Measurements from ENCODE around the gene NECAB2.

The NECAB2 gene
- 0 to 2.0 (median 0) reads per million in 17 experiments for total RNA-seq

DNA sequence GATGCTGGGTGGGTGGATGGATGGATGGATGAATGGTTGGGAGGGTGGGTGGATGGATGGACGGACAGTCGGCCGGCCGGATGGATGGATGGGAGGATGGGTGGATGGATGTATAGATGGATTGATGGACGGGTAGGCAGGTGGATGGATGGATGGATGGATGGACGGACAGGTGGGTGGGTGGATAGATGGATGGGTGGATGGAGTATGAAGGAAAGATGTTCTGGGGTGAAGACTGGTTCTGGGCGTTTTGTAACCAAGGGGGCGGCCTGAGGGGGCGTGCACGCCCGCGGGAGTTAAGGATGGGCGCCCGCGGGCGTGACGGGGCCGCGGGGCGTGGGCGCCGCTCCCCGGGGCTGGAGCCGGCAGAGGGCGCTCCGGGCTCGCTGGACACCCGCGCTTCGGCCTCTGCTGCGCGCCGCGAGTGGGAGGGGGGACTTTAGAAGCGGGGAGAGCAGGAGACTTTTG lies at the start of gene NECAB2:
NECAB2 (plus strand) TSS at position 407 of the 468 bp plus-strand sequence. CDS start 405 bp downstream, outside the sequence.
- DNase-seq, result peak; percentile 50 to 86 (median 66)

DNA sequence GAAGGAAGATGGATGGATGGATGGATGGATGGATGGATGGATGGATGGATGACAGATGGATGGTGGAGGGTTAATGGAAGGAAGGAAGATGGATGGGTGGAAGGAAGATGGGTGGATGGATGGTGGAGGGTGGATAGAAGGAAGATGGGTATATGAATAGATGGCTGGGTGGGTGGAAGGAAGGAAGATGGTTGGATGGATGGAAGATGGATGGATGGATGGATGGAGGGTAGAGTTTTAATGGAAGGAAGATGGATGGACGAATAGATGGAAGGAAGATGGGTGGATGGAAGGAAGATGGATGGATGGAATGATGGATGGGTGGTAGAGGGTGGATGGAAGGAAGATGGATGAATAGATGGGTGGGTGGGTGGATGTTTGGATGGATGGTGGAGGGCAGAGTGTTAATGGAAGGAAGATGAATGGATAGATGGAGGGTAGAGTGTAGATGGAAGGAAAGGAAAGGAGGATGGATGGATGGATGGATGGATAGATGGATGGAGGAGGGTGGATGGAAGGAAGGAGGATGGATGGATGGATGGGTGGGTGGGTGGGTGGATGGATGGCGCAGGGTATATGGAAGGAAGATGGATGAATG lies 47.1 kb upstream of the NECAB2 start:
- no peak for DNase-seq

DNA sequence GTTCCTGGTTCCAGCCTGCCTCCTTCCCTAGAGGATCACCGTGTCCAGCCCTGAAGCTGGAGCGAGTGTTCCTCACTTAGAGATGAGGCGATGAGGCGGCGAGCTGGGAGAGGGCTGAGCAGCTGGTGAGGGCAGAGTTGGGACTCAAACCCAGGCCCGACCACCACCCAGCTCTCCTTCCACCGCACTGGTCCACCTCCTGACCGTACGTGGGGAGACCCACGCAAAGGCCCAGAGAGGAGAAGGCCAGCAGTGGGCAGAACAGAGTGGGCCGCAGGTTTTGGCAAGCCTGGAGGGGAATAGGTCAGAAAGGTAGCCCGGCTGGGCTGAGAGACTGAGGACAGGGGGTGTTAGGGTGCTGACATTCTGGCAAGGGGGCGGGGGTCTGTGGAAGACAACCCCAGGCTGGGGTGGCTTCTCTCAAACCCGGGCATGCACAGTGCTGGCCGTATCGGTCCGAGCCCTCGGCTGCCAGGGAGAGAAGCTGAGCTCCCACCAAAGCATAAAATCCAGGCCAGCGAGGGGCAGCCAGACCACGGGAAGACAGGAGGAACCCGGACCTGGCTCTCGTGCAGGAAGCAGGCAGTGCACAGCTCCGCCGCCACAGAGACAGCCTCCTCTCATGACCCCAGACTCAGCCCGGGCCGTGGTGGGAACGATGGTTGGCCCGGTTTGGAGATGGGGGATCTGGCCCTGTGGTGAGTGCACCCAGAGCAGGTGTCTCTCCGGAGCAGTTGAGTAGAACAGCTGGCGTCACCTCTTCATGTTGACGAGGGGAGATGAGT lies 44.3 kb upstream of the NECAB2 start:
- DNase-seq, result no peak

DNA sequence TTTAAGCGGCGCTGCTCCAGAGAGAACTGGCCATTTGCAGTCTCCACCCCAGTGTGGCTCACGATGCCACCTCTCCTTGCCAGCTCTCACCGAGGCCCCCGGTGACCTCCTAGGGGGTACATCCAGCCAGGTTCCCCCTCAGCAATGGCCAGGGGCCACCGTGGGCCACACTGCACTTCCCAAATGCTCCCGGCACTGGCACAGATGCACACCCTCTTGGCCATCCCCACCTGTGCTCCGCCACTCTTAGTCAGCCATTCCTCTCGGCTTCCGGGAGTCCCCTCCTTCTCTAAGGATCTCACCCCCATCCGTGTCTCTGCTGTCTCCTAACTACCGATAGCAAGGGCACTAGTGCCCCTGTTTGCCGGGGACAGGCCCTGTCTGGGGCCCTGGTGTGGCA lies 43.4 kb upstream of the NECAB2 start:
- DNase-seq, result no peak

DNA sequence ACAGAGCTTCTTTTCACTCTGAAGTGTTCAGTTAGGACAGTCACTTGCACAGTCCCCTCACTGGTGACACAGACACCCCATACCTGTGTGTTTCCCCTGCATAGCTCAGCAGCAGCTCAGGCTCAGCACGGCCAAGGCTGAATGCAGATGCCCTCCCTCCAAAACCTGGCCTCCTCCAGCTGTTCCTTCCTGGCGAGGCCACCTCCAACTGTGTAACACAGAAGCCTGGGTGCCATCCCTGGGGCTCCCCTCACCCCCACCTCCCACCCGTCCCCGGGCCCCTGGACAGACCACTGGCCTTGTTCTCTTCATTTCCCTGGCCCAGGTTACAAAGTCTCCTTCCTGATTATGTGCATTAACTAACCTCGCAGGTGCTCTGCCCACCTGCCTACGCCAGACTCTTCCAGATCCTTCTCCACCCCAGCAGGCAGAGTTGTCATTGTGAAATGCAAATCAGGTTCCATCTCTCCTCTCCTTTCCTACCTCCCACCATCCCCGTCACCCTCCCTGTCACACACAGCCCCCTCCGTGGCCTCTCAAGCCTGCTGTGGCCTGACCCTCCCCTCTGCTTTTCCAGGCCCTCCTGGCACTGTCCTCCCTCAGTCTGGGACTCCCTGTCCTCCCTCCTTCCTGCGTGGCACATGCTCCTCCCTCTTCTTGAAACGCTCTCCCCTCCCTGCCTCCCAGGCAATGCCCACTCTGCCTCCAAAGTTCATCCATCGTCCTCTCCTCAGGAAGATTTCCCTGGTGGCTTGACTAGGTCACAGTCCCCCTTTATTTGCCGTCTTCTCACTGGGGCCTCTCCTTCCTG lies 42.7 kb upstream of the NECAB2 start:
- no peak for DNase-seq

DNA sequence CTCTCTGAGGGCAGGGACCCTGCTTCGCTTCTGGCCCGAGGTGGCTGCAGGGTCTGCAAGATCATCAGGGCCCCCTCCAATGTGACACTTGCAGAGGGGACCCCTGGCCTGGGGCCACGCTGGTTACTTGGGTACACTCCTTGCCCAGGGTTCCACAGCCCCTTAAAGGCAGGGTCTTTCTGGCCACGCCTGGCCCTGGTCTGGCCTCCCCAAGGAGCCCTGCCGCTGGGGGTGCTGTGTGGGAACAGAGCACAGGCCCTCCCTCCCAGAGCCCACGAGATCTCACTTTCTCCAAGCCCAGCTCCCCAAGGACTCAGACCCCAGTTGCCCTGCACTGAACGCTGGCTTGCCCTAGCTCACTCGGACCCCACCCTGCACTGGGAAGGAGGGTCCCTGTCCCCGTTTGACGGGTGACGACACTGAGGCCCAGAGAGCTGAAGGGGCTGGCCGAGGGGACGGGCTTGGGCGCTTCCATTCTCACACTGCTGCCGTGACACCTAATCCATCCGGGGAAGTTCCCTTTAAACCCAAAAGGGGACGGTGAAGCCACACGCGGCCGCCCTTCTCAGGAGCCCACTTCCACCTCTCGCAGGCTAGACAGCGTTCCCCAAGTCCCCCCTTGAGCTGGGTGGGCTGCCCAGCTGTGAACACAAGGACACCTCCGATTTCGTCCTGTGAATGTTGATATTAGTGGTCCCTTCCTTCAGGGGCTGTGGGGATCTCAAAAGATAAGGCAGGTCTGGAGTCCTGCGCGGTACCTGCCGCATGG lies 41.9 kb upstream of the NECAB2 start:
- DNase-seq, result no peak

DNA sequence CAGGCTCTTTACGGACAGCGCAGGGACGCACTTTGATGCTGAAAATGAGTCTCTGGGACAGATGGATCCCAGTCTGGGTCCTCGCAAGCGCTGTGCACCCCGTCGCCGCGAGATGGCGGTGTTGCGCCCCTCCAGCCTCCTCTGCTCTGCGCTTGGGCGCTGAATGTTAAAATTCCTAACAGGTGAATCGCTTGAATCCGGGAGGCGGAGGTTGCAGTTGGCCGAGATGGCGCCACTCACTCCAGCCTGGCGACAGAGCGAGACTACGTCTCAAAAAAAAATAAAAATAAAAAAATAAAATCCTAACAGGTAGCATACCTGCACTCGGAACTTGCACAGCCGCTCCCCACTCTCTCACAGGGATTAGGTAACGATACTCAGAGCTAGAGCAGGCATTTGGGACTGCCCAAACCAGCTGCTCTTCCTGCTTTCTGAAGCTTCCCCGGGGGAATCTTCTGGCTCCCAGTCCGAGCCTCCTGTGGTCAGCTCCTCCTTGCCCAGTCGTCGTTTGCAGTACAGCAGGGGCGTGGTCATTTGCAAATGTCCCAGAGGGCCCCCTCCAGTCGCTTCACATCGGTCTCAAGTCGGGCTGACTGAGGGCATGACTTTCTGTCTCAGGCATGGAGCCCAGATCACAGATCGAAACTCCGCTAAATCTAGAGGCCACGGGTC lies 41.2 kb upstream of the NECAB2 start:
- DNase-seq, result peak; percentile 59 to 80 (median 77)

DNA sequence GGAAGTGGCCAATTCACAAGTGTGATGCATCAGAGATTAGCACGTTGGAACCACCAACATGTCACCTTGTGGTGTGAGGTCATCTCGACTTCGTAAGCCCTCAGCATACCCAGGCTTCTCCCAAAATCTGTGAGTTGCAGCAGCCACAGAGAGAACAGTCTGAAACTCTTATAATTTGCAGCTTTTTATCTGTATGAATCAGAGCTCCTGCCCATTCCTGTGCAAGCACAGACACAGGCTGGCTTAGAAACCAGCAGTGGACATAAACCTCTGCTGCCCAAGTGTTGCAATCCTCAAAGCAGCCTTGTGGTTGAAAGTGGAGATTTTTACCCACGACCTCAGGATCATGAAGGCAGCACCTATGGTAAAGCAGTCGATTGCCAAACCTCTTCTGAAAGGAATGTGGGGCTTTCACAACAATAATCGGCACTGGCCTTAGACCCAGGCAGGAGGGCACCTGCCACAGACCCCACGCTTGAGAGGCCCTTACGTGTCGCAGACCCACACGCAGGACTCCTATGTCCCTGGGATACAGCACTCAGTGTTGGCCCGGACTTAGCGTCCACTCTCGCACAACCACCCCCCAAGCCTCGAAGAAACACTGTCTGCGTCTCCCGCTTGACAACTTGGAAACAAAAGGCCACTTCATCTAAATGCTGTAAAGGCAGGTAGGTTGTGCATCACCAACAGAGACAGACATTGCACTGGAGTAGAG lies 39.5 kb upstream of the NECAB2 start:
- DNase-seq, result no peak

DNA sequence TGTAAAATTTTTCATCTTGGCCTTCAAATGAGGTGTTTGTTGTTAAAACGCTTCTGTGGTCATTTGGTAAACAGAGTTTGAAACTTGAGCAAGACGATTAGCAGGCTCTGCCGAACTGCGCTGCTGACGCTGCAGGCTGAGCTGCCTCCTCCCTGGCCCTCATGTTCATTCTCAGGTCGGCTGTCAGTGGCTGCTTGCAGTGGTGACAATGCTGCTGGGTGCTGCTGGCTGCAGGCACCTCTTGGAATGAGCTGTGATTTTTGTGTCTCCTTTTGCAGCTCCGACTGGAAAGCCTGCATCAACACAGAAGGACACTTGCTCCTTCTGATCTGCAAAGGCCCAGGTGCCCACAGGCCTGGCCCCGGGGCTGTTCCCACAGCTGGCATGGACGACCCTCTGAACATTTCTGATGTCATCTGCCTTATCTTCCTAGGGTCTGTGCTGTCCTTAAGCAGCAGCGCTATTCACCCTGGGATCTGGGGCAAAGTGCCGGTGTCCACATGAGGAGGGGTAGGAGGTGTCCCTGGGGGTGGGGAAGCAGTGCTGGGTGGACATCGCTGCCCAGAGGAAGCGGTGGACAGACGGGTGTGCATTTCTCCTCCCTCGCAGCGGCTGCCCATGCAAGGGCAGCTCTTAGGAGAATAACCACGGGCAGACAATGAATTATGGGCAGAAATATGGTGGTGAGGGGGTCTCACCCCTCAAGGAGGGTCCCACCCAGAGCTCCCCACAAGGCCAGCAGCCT lies 38.1 kb upstream of the NECAB2 start:
- DNase-seq, result no peak

DNA sequence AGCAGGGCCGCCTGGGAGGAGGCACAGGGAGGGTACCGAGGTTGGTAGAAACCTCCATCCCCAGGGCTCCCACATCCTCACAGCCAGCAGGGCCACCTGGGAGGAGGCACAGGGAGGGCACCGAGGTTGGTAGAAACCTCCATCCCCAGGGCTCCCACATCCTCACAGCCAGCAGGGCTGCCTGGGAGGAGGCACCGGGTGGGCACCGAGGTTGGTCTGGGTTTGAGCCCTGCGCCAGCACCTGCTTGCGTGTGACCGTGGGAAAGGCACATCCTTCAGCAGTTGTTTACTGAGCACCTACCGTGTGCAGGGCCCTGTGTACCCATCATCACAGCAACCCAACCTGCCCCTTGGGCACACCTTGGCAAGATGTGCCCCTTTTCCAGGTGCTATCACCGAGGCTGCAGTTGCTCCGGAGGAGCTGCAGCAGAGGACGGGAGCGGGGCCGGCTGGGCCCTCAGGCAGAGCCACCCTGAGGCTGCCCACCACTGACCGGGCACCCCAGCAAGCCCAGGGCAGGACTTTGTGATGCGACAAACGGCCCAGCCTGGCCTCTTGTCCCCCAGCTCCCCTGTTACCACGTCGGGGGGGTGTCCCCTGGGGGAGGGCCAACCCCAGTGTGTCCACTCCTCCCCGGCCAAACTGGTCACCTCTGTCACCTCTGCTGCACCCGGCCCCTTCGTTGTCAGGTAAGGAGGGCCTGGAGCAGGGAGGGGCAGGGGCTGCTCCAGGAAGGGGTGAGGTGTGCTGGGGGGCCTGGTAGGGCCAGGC lies 37.1 kb upstream of the NECAB2 start:
- DNase-seq, result no peak

DNA sequence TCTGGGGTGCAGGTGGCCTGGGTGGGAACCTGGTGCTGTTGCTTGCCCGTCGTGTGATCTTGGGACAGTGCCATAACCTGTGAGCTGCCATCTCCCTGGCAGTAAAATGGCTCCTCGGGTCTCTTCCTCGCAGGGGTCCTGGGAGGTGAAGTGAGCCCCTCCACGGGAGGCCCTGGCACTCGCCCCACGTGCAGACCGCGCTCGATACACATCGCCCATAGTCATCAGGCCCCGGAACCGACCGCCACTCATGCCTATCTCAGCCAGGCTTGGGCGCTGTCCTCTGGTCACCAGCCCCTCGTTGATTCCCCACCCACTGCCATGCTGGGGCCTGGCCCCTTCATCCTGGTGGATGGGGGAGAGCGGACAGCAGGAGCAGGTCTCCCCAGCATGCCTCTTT lies 36.5 kb upstream of the NECAB2 start:
- no peak for DNase-seq

DNA sequence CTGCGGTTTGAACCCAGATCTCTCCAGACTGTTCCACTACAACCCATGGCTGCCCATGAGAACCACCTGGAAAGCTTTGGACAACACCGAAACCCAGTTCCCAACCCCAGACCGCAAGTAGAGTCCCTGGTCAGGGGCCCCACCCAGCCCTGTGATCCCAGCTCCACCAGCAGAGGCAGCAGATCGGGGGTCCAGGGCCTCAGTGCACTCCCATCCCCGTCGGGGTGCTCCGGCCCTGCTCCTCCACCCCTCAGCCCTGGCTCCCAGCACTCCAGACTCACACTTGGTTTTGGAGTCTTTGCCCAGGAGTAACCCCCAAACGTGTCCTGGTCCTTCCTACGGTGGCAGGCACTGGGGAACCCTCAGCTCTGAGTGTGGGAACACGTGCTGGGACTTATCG lies 35.7 kb upstream of the NECAB2 start:
- DNase-seq, result no peak

DNA sequence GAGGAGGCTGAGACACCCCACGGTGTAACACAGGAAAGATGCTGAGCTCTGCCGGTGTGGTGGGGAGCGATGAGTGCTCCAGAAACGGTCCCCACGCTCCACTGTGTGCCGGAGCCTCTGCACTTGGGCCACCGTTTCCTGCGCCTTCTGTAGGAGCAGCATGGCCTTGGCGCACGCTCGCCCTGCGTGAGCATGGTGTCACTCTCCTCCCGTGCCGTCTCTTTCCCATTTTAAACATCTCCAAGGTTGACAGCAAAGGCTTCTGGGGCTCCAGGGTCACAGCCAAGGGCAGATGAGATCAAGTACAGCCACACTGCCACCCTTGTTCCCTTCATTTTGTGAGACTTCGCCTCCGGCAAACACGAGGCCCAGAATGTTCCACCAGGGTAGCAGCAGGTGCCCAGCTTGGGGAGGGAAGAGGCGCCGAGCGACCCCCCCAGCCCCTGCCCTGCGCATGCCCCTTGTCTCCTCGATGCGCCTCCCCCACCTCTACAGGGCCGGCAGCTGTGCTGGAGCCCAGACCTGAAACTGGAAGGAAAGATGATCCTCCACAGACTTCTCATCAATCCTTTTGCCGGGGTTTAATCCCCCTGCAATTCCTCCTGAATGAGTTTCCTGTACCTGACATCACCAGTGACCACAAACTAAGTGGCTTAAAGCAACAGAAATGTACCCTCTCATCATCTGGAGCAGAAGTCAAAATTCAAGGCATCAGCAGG lies 34.9 kb upstream of the NECAB2 start:
- DNase-seq, result no peak

DNA sequence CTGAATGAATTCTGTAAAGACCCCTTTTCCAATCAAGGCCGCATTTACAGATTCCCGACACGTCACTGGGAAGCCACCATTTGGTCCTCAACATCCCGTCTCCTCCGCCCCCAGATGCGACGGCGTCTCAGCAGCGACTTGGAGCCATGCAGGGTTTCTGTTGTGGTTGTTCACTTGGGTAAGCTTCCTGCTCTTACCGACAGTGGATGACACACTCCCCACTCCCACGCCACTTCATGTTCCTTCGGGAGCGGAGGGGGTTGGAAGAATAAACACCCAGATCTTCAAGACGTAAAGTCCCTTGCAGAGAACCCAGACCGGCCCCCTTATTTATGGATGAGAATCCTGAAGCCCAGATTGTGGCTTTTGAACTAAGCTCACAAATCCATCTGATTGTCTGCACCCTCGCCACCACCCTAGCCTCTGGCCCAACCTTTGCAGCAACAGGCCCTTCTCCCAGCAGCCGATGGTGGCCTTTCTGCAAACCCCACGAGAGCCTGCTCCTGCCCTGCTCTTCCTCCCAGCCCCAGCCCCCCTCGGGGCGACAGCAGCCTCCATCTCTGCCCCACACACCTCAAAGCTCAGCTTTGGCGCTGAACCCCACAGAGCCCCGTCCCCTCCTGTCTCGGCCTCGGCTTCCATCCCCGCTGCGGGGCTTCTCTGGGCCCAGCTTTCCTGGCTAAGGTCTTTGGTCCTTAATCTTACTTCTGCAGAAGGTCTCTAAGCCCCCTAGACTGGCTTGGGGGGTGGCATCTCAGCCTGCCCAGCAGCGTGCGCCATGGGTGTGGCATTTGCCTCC lies 34.0 kb upstream of the NECAB2 start:
- peak in 2 of 4 experiments; percentile 17 to 41 for DNase-seq

DNA sequence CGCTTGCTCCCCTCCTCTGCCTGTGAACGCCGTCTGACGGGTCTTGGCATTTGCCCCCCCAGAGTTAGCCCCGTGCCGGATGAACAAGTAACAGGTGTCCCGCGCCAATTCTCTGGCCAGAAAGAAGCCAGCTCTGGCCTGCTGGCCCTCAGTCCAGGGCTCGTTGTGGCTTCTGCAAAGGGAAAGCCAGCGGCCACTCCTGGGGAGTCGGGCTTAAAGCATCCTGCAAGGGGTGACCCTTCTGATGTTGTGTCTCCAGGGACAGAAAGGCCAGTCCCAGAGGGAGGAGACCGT lies 33.4 kb upstream of the NECAB2 start:
- DNase-seq, result no peak

DNA sequence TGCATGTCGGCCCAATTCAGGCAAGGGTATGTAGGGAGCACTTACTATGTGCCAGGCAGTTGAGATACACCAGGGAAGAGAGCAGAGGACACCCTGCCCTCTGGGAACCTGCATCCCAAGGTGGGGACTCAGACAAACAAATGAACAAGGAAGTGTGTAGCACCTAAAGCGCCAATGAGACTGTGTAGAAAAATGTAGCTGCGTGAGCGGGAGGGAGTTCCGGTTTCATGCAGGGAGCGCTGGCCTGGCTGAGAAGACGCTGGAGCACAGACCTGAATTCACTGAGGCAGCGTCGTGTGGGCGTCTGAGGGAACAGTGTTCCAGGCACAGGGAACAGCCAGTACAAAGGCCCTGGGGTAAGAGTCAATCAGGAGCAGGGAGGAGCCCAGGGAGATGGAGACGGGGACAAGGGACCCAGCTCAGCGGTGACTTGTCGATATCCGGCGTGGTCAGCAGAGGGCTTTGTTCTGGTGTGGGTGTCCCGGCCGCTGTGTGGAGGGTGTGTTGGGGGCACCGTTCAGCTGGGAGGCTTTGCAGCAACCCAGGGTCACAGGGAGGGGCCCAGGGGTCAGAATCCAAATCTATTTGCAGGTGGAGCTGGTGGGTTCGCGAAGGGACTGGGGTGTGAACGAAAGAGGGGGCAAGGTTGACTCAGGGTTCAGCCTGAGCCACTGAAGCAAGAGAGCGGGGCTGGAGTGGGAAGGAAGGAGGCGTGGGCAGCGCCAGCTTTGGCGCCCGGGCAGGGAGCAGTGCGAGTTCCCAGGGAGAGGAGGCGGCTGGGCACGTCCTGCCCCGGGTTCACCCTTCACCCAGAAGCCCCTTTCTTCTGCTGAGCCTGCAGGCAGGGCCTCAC lies 32.8 kb upstream of the NECAB2 start:
- no peak for DNase-seq

DNA sequence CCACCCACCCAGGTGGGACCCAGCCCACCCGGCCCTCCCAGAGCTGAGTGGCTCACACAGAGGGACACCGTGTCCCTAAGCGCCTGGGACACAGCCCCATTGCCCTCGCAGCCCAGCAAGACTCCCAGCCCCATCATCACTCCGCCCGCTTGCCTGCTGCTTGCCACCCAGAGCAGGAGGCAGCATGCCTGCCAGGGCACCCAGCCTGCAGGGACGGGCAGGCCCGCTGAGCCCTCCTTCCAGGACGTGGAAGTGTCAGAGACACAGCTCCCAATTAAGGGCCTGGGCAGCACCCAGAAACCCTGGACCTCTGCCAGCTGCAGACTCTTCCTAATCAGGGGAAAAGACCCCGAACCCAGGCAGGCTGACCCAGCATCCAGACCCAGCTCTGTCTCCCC lies 32.2 kb upstream of the NECAB2 start:
- DNase-seq, result no peak

All from suppressor macrophage (primary cell).